Prostate gland (tissue), 2 donors: ENCODE results near the gene LMAN2L. TPM values are rescaled to one million over a fixed set of nuclear protein-coding genes. Genes with fewer than 3 reads are reported as not detected.

ENCODE experiments used
- DNase-seq: peaks from one replicate; pipeline ENCODE4 v3.0.0-alpha.2; 2019; ENCODE audit warnings: low spot score
- H3K27ac ChIP-seq, 2 donors: fragments of 200-600 bp; sonication (generic); 2 replicates each; pipeline ENCODE4 v1.5.1; 2017 to 2019
- H3K27me3 ChIP-seq: fragments of 200-600 bp; sonication (generic); replicated peaks from 2 replicates; pipeline ENCODE4 v1.5.1; 2019; ENCODE audit not compliant: insufficient read depth
- H3K36me3 ChIP-seq, 2 donors: fragments of 200-600 bp; sonication (generic); 1 replicate in 1 of 2; 2 replicates in 1 of 2; pipeline versions ENCODE4 v1.5.1 to v1.8.1; 2017 to 2019
- H3K4me1 ChIP-seq: fragments of 200-600 bp; sonication (generic); replicated peaks from 2 replicates; pipeline ENCODE4 v1.5.1; 2019
- H3K4me3 ChIP-seq, 2 donors: fragments of 200-600 bp; sonication (generic); 2 replicates each; pipeline ENCODE4 v1.5.1; 2017 to 2019
- H3K9me3 ChIP-seq: fragments of 200-600 bp; sonication (generic); 2 replicates; pipeline ENCODE4 v1.5.1; 2017
- CTCF ChIP-seq, 4 experiments: fragments of 200-600 bp in 2 of 4; fragments of 450-650 bp in 2 of 4; sonication (generic) in 2 of 4; IDR thresholded peaks; 1 replicate in 3 of 4; 2 replicates in 1 of 4; pipeline ENCODE4 v1.5.1; 2016 to 2019; ENCODE audit warnings: antibody characterized with exemption in 4 of 4, mild to moderate bottlenecking in 2 of 4, moderate library complexity in 2 of 4
- POLR2A ChIP-seq: fragments of 450-650 bp; IDR thresholded peaks from one replicate; pipeline ENCODE4 v1.6.1; 2016; ENCODE audit warnings: antibody characterized with exemption, mild to moderate bottlenecking
- POLR2AphosphoS5 ChIP-seq: sonication (generic); formaldehyde crosslinking; IDR thresholded peaks from one replicate; pipeline ENCODE4 v1.6.1; 2017; ENCODE audit warnings: antibody characterized with exemption
- WGBS: methylation state at CpG from one replicate; pipeline ENCODE4 v1.1.5; 2018; 5-methylcytosine and 5-hydroxymethylcytosine counted together
- intact Hi-C: fragments of 100-400 bp; cut with DNase I; formaldehyde crosslinking; loops from one replicate; pipeline ENCODE4 v1.14.2; 2022
- total RNA-seq, 2 donors: library from RNA; depleted of rRNA; stranded (reverse); fragments of >200 nt; gene quantifications; one replicate each; pipeline ENCODE4 v1.1.0, GENCODE V29; 2016

Gene LMAN2L
- total RNA-seq, 2 donors from 2014 or later = 26.1 to 26.8 TPM

DNA sequence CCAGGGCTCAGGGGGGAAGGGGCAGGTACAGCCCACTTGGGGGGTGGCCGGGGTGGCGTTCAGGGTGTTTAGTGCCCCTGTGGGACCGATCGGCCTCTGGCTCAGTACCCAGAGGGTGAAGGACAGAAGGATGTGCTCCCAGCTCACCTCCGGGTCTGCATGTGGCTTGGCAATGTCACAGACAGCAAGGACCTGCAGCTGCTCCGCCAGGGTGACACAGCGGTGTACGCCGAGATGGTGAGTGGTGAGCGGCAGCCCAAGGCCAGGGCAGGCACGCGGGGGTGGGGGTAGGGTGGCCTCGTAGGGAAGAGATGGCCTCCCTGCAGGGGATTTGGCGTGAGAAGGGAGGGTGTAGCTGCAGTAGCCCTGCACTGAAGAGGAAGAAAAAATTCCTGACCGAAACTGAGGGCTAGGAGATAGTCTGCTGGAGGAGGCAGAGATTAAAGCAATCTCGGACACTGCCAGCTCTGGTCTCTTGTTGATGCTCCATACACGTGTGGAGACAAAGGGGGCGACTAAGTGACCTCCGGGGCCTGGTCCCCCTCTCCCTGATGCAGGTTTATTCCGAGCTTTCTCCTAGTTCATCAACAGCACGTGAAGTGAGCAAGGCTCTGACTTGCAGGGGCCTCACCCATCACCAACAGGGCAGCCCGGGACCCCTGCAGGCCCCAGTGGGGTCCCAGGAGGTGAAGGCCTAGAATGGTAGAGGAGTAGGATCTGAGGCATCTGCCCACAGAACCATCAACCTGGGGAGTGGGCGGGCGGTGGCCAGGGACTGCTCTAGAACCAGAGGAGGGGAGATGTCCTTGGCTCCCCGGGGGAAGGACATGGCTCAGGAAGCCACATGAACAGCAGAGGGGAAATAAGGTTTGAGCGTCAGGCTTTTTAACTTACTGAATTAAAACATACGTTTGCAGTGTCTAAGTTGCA, 51.9 kb downstream of the LMAN2L start:
- peaks cover 2% of the 10 kb centered on the region for H3K4me1 ChIP-seq
- no peaks in the 10 kb centered on the region for H3K36me3 ChIP-seq
- intact Hi-C loops = no loop called here
- DNase-seq = no peak
- no peaks in the 10 kb centered on the region for H3K27me3 ChIP-seq
- H3K4me3 ChIP-seq = no peak overlapping the region
- TF ChIP-seq POLR2A (no peak), POLR2AphosphoS5 (no peak), CTCF (IDR thresholded peaks at IDR 0.05) (no peak)
- no peaks in the 10 kb centered on the region for H3K9me3 ChIP-seq
- 83% methylated on average over 27 of the region's 27 CpGs for WGBS
- no peak overlapping the region for H3K27ac ChIP-seq

DNA sequence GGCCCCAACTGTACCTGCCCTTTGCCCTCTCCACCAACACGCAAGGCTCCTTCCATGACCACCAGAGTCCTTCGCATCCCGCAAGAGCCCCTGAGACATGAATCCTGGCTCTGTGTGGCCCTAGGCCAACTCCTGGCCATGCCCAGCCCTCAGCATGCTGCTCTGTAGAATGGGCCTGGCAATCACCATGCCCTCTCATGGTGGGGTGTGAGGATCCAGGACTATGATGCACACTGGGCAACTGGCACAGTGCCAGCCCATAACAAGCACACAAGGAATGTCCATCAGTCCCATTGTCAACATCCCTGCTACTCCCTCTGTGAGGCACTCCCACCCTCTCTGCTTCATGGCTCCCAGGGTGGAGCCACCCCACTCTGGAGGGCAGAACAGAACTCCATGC, 52.6 kb downstream of the LMAN2L start:
- H3K27me3 ChIP-seq = no peaks in the 10 kb centered on the region
- WGBS = 97% methylated on average over 3 of the region's 3 CpGs
- peaks cover 2% of the 10 kb centered on the region for H3K4me1 ChIP-seq
- TF ChIP-seq POLR2AphosphoS5 = no peak
- TF ChIP-seq POLR2A = no peak
- no peak for TF ChIP-seq CTCF (IDR thresholded peaks at IDR 0.05)
- intact Hi-C loops = no loop called here
- H3K36me3 ChIP-seq = no peaks in the 10 kb centered on the region
- H3K4me3 ChIP-seq = no peak overlapping the region
- no peaks in the 10 kb centered on the region for H3K9me3 ChIP-seq
- no peak overlapping the region for H3K27ac ChIP-seq
- DNase-seq = no peak

DNA sequence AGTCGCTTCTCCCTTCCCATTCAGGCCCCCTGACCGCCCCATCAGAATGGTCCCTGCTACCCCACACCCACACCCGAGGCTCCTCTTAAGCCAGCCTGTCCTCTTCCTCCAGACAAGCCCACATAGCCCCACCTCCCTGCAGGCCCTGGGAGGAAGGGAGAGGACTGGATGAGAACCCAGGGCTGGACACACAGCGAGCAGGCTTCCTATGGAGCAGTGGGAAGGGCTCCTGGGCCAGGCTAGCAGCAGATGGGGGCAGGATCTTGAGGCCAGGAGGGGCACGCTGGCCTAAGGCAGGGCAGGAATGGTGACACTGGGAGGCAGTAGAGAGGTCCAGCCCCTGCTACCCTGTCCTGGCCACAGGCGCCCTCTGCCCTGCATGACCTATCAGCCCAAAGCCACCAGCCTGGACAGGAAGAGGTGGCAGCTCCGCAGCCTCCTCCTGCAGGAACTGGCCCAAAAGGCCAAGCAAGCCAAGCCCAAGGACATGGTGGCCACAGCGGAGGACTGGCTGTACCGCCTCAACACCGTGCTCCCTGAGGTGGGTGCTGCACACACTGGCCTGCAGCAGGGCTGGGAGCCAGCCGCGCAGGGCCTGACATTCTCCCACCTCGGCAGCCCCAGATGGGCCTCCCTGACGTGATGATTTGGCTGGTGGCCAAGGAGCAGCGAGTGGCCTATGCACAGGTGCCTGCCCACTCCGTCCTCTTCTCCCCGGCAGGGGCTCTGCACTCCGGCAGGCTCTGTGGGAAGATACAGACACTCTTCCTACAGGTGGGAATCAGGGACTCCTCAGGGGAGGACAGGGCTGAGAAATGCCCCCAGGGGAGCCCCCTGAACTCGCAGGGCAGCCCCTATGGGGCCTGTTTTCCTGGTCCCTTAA, 54.0 kb downstream of the LMAN2L start:
- Histone ChIP-seq H3K36me3 (no peaks in the 10 kb centered on the region), H3K4me3 (no peak overlapping the region), H3K27me3 (no peaks in the 10 kb centered on the region), H3K9me3 (no peaks in the 10 kb centered on the region), H3K4me1 (peaks cover 2% of the 10 kb centered on the region), H3K27ac (no peak overlapping the region)
- DNase-seq = no peak
- WGBS = 38% methylated on average over 17 of the region's 19 CpGs
- TF ChIP-seq POLR2AphosphoS5 = no peak
- no peak for TF ChIP-seq POLR2A
- TF ChIP-seq CTCF (IDR thresholded peaks at IDR 0.05) = no peak
- intact Hi-C loops = no loop called here

DNA sequence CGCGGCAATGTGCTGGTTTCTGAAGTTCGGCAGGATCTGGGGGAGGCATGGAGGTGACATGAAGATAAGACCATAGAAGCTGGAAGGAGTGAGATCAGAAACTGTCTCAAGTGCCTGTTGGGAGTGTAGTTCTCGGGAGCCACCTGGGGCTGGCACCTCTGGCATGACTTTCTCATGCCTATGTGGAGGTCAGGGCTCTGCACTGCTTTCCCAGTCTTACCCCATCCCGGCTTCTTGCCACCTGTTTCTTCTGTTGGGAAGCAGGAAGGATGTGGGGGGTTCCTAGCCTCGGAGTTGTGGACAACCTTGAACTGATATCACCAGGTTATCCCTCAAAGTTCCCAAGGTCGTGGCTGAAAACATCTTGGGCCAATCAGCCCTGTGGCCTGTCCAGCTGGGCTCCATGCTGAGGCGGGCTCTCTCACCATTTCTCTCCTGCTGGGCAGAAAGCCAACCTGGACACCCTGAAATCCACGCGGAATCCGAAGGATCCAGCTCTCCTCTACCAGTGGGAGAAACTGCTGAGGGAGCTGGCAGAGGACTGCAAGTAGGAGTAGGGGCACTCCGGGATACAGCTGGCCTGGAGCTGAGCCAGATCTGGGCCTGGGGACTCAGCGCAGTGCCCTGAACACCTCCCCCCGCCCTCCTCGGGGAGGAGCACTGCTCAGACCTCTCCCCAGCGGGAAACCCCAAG, 54.8 kb downstream of the LMAN2L start:
- Histone ChIP-seq H3K9me3 (no peaks in the 10 kb centered on the region), H3K4me1 (peaks cover 2% of the 10 kb centered on the region), H3K27ac (no peak overlapping the region), H3K27me3 (no peaks in the 10 kb centered on the region), H3K36me3 (no peaks in the 10 kb centered on the region), H3K4me3 (no peak overlapping the region)
- intact Hi-C loops = no loop called here
- TF ChIP-seq POLR2A = no peak
- 55% methylated on average over 16 of the region's 16 CpGs for WGBS
- DNase-seq = no peak
